LNCAP (cell line): Measurements from ENCODE around the gene DYNC1I1.

Experiments used
- TF ChIP-seq, protein P1 (sequence below): fragments of 450-650 bp; IDR thresholded peaks from 2 replicates; pipeline ENCODE4 v1.5.1; 2017; ENCODE audit warnings: mild to moderate bottlenecking

The DYNC1I1 gene

DNA sequence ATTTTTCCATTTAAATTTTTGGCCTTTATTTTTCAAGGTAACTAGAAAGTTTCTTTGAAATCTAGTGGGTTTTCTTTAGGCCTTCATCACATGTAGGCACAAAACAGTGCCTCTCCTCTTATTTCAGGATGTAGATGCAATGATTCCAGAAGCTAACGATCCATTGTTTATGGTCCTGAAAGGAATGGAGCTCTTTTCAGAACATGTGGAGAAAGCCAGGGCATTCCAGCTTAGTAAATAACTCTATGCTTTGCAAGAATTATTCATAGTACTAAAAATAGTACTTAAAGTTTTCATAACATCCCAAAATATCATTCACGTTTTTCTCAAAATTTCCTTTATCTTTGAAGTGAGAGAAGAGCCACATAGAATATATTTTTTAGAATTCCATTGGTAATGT is 91.3 kb downstream of the DYNC1I1 start:
- TF ChIP-seq, protein P1, sequence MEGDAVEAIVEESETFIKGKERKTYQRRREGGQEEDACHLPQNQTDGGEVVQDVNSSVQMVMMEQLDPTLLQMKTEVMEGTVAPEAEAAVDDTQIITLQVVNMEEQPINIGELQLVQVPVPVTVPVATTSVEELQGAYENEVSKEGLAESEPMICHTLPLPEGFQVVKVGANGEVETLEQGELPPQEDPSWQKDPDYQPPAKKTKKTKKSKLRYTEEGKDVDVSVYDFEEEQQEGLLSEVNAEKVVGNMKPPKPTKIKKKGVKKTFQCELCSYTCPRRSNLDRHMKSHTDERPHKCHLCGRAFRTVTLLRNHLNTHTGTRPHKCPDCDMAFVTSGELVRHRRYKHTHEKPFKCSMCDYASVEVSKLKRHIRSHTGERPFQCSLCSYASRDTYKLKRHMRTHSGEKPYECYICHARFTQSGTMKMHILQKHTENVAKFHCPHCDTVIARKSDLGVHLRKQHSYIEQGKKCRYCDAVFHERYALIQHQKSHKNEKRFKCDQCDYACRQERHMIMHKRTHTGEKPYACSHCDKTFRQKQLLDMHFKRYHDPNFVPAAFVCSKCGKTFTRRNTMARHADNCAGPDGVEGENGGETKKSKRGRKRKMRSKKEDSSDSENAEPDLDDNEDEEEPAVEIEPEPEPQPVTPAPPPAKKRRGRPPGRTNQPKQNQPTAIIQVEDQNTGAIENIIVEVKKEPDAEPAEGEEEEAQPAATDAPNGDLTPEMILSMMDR: no peak

DNA sequence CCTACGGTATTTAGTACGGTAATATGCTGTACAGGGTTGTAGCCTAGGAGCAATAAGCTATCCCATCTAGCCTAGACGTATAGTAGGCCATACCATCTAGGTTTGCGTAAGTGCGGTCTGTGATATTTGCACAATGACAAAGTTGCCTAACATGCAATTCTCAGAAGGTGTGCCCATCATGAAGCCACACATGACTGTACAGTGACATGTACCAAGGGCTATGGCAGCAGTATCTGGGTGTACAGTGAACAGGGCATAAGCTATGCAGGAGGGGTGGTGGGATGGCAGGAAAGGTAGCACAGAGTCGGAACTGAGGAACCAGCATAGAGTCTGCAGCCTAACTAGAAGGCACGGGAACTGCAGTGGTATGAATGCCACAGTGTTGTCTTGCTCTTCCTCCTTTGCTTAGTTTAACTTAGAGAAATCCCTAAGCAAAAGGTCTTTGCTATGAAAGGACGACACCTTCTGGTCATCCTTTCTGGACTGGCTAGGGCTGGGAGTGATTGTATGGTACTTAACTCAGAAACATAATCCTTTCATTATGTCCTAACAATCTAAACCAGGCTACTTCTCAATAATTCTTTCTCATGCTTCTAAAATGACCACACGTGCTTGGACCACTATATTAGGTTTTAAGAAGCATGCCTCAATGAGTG is 93.5 kb downstream of the DYNC1I1 start:
- TF ChIP-seq, protein P1: peak; percentile 41; the same call in 1 of the 2 replicates

DNA sequence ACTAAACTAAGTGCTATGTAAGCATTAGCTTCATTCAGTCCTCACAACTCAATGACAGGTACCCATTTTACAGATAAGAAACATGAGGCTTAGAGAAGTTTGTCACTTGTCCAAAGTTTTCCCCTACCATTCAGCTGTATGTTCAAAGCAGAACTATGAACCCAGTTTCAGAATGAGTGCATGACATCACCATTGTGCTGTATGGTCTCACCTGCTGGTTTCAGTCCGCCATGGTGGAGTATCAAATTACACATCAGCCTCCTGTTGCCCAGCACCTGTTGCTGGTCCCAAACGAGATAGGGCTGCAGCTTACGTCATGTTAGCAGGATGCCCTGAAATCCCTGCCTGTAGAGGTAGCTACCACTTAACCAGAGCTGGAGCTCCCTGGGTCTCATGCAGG is 95.0 kb downstream of the DYNC1I1 start:
- TF ChIP-seq, protein P1: no peak

DNA sequence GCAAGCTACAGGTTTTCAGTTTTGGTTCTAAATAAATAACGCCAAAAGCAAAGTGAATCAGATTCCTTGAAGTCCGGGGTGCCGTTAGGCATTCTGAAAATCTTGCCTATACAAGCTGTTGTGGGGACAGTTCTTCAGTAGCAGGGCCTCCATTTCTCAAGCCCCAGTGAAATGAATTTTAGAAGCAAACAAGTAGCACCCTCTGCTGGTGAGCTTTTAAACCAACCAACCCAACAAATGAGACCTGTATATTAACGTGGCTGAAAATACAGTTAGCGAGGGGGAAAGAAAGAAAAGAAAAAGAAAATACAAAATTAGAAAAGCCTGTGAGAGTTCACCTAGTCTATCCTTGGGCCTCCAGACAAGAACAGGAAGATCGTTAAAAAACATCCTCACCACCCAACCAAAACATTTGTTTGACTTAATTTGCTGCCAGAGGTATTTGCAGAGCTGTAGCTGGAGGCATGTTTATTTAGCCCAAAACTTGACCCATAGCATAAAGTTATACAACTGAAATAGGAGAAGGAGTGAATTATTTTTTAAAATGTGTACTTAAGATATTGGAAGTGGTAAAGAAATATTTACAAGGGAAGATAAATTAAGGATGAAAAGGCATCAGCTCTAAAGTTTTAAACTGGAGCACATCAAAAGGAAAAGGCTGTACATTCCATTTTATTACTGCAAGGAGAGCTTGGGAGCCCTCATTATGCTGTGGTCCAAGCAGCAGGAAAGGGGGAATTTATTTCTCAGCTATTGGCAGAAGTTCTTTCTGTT is 98.9 kb downstream of the DYNC1I1 start:
- TF ChIP-seq, protein P1: peak; percentile 70

DNA sequence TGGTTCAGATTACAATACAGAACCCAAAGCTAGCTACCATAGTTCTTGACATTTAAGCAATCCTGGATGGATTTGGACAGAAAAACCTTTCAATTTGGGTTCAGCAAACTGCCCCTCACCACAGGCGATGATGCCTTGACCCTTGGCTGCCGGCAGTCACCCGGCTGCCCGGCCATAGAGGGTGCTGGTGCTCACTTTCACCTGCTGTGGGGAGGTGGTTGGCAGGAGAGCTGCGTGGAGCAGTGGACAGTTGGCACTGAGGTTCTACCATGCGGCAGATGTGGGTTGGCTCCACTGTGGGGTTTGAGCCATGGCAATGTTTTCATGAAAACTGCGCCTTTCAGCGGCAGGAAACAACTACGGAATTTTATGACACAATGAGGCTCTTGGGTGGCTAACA is 99.5 kb downstream of the DYNC1I1 start:
- TF ChIP-seq, protein P1: no peak

DNA sequence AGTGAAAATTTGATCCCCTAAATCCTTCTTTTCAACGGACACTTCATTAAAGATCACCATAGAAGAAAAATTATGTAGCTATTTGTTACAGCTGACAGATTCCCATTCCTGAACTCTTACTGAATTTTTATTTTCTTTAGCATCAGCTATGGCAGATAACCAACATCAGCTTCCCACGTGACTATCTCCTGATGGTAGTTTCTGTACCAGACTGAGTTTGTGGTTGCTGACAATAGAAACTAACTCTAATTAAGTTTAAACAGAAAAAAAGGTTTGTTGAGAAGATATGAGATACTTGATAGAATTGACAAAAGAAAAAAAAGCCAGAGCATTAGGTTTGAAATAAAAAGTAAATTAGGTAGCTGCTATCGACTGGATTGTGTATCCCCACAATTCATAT is 101.8 kb downstream of the DYNC1I1 start:
- TF ChIP-seq, protein P1: no peak

DNA sequence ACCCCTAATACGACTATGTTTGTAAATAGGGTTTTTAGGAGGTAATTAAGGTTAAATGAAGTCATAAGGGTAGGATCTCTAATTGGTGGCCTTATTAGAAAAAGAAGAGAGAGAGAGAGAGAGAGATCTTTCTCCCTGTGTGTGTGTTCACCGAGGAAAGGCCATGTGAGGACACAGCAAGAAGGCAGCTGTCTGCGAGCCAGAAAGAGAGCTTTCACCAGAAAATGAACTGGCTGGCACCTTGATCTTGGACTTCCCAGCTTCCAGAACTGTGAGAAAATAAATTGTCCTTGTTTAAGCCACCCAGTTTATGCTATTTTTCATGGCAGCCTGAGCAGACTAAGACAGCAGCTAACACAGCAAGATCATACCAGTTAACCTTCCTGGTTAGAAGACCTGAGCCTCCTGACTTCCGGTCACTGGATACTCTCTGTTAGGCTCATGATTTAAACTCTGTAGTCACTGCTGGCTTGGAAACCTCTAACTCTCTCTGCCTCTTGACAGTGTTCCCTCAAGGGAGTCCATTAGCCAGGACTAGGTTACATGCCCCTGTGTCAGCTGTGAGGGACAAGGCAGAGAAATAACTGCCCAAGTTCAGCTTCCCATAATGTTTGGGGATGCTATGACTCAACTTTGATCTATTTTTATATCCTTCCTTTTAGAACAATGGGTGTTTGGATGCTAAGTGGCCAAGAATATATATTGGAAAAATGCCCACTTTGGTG is 102.3 kb downstream of the DYNC1I1 start:
- TF ChIP-seq, protein P1: no peak
